ENCODE results near the gene LTBP4.
"Not testable (repeated sequence)": the region's sequence is repeated elsewhere in the genome, so short reads cannot be mapped to it uniquely, and the experiment has no call there.

The LTBP4 gene

DNA sequence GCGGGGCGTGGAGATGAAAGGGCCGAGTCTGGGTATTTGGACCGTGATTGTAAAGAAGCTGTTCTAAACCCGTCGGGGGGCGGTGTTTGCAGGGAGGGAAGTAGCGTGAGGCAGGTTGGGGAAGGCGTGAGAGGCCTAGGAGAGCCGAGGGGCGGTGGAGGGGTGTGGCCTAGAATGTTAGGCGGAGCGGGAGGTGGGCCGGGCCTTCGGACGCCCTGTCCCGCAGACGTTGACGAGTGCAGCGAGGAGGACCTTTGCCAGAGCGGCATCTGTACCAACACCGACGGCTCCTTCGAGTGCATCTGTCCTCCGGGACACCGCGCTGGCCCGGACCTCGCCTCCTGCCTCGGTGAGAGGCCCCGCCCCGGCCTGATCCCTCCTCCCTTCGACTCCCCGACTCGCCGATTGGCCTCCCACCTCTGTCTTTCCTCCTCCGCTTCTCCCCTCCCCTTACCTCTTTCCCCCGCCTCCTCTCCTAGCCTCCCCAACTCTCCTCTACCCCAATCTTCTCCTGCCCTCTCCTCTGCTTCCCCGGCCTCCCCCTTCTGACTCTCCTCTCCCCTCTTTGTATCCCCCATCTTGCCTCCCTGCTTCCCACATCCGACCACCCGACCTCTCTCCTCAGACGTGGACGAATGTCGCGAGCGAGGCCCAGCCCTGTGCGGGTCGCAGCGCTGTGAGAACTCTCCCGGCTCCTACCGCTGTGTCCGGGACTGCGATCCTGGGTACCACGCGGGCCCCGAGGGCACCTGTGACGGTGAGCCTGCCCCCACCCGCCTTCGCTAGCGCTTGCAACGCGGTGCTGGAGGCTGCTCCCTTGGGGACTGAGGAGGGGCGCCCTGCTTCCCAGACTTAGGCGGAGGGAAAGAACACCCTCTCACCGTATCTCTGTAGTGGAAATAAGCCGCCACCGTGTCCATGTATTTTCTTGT is 12.8 kb downstream of the LTBP4 start:
- peak; percentile 82 for DNase-seq

DNA sequence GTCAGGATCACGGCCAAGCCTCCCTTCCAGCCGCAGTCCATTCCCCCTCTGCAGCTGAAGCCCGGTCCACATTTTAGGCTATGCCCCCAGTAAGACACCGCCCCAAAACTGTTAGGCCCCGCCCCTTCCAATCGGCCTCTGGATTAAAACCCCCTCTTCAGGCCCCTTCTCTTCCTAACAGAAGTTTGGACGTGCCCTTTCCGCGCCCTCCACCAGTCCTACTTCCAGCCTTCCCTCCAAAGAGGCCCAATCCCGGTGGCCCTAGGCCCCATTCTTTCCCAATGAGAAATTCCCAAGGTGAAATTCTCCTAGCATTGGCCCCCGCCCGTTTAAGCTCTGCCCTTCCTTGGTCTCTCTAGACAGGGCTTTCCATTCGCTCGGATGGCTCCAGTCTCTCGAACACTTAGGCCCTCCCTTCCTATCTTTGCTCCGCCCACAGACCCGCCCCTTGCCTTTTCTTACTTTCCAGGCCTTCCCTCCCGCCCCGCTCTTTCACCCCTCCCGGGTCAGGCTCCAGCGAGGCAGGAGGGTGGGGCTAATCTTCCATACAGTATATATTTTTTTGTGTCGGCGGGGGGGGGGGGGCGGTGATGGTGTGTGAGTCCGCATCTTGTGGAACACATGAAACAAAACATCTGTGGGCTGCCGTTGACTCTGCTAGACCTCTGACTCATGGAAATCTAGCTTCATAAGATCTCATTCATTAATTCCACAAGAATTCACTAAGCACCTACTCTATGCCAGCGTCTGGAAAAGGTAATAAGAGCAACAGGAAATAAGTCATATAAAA is 13.6 kb downstream of the LTBP4 start:
- DNase-seq: peak; percentile 68

DNA sequence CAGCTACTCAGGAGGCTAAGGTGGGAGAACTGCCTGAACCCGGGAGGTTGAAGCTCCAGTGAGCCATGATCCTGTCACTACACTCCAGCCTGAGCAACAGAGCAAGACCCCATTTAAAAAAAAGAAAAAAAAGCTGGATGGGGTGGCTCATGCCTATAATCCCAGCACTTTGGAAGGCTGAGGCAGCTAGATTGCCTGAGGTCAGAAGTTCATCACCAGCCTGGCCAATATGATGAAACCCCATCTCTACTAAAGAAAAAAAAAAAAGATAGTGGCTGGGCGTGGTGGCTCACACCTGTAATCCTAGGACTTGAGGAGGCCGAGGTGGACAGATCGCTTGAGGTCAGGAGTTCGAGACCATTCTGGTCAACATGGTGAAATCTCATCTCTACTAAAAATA is 15.0 kb downstream of the LTBP4 start:
- no peak for DNase-seq

DNA sequence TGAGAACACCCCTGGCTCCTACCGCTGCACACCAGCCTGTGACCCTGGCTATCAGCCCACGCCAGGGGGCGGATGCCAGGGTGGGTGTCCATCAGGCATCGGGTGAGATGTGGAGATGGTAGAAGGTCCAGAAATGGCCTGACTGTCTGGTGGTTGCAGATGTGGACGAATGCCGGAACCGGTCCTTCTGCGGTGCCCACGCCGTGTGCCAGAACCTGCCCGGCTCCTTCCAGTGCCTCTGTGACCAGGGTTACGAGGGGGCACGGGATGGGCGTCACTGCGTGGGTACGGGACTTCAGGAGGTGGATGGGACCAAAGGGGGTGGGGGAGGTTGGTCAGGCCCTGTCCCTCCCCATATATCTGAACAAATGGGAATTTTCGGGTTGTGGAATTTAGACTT is 15.8 kb downstream of the LTBP4 start:
- no peak for DNase-seq

DNA sequence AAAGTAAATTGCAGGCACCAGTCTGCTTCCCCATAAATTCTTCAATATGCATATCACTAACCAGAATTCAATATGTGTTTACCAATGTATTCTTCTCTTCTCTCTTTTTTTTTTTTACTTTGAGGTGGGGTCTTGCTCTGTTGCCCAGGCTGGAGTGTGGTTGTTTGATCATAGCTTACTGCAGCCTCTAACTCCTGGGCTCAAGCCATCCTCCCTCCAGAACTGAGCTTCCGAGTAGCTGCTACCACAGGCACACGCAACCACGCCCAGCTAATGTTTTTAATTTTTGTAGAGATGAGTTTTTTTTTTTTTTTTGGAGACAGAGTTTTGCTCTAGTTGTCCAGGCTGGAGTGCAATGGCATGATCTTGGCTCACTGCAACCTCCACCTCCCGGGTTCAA is 16.8 kb downstream of the LTBP4 start:
- DNase-seq: no peak

DNA sequence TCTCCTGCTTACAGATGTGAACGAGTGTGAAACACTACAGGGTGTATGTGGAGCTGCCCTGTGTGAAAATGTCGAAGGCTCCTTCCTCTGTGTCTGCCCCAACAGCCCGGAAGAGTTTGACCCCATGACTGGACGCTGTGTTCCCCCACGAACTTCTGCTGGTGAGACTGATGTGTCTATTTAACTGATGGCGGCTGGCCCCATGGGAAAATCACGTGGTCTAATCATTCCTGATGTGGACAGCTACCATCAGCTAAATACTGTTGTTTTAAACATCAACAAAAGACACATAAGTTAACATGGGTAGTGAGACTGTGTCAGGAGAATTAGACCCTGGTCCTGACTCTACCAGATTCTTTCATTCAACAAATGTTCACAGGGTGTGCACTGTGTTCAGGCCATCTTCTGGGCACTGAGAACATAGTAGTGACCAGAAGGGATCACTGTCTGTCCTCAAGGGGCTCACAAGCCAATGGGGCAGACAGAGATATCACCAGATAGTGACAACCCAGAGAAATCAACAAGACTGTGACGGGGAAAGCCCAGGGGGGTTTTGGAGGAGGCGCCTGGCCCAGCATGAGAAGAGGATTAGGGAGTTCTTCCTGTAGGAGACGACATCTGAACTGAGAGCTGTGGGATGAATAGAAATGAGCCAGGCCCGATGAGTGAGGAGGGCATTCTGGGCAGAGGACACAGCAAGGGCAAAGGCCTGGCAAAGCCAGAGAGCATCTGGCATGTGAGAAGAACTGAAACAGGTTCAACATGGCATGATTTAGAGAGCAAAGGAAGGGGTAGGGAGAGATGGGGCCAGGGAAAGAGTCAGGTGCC is 18.4 kb downstream of the LTBP4 start:
- DNase-seq: no peak

DNA sequence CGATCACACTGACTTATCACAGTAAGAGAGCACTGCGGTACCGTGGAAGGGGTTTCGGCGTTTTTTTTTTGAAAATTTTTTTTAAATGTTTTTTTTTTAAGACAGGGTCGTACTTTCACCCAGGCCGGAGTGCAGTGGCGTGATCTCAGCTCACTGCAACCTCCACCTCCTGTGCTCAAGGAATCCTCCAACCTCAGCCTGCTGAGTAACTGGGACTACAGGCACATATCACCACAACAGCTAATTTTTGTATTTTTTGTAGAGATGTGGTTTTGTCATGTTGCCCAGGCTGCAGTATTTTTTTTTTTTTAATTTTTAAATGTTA is 19.0 kb downstream of the LTBP4 start:
- no peak for DNase-seq

DNA sequence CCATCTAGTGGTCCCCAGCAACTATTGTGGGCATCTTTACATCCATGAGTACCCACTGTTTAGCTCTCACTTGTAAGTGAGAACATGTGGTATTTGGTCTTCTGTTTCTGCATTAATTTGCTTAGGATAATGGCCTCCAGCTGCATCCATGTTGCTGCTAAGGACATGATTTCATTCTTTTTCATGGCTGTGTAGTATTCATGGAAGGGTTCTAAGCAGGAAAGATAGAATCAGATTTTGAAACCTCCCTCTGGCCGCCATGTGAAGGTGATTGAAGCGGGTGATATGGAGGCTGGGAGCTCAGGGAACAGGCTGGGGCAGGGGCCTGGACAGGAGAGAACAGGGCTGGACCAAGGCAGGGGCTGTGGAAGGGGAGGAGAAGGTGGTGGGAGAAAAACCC is 20.1 kb downstream of the LTBP4 start:
- no peak for DNase-seq

DNA sequence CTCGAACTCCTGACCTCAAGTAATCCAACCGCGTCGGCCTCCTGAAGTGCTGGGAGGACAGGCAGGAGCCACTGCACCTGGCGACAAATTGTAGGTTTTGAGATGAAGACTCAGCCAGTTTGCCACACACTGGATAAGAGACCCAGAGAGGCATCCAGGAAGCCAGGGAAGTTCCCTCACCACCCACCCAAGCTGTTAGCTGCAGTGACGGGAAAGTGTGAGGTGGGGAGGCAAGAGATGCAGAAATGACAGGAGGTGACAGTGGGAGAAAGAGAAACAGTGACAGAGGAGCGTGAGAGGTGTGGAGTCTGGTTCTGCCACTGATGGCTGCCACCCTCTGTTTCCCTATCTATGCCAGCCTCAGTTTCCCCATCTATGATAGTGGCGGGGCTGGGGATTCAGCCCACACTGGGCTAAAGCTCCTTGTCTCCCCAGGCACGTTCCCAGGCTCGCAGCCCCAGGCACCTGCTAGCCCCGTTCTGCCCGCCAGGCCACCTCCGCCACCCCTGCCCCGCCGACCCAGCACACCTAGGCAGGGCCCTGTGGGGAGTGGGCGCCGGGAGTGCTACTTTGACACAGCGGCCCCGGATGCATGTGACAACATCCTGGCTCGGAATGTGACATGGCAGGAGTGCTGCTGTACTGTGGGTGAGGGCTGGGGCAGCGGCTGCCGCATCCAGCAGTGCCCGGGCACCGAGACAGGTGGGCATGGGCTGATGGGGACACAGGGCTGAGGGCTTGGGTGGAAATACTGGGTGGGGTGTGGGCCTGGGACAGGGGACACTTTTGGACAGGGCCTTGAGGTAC is 21.0 kb downstream of the LTBP4 start:
- DNase-seq: no peak

DNA sequence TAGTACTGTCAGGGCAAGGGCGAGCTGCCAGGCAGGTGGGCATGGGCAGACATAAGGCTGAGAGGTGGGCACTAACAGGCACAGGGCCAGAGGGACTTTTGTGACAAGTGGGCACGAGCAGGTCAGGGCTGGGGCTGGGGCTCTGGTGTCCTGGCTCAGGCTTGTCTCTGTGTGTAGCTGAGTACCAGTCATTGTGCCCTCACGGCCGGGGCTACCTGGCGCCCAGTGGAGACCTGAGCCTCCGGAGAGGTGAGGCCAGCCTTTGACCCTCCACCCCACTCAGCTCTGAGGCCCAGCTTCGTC is 21.6 kb downstream of the LTBP4 start:
- no peak for DNase-seq

DNA sequence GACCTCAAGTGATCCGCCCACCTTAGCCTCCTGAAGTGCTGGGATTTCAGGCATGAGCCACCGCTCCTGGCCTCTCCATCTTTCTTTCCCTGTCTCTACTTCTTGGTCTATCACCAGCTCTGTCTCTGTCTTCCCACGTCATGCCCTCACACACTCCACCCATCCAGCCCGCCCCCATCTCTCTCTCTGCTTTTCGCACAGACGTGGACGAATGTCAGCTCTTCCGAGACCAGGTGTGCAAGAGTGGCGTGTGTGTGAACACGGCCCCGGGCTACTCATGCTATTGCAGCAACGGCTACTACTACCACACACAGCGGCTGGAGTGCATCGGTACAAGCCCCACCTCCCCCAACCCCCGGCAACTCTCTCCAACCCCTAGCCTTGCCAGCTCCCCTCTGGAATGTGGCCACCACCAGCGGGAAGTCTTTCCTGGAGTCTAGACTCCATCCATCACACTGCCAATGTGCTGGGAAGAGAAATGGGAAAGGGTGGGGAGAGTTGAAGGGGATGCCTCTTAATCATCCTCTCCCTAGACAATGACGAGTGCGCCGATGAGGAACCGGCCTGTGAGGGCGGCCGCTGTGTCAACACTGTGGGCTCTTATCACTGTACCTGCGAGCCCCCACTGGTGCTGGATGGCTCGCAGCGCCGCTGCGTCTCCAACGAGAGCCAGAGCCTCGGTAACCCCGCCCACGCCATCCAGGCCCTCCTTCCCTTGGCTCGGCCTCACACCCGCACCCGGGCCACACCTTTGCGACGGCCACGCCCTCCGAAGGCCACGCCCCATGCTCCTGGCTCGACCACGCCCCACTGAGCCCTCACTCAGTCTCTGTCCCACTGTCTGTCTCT is 22.5 kb downstream of the LTBP4 start:
- DNase-seq: no peak

DNA sequence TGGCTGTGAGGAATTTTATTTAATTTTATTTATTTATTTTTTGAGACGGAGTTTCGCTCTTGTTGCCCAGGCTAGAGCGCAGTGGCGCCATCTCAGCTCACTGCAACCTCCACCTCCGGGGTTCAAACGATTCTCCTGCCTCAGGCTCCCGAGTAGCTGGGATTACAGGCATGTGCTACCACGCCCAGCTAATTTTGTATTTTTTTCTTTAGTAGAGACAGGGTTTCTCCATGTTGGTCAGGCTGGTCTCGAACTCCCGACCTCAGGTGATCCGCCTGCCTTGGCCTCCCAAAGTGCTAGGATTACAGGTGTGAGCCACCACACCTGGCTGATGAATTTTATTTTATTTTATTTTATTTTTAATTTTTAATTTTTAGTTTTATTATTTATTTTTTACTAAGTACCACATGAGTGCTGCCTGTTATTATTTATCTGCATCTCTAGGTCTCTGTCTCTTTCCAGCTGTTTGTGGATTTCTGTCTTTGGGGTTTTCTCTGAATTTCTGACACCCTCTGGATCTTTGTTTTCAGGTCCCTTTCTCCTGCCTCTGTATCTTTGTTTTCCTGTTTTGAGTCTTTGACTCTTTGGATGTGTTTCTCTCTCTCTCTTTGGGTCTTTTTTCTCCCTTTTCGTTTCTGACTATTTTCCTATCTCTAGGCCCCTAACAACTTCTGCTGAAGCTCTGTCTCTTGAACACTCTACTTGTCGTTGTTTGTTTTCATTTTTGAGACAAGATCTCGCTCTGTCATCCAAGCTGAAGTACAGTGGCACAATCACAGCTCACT is 23.4 kb downstream of the LTBP4 start:
- not testable (repeated sequence) for DNase-seq

DNA sequence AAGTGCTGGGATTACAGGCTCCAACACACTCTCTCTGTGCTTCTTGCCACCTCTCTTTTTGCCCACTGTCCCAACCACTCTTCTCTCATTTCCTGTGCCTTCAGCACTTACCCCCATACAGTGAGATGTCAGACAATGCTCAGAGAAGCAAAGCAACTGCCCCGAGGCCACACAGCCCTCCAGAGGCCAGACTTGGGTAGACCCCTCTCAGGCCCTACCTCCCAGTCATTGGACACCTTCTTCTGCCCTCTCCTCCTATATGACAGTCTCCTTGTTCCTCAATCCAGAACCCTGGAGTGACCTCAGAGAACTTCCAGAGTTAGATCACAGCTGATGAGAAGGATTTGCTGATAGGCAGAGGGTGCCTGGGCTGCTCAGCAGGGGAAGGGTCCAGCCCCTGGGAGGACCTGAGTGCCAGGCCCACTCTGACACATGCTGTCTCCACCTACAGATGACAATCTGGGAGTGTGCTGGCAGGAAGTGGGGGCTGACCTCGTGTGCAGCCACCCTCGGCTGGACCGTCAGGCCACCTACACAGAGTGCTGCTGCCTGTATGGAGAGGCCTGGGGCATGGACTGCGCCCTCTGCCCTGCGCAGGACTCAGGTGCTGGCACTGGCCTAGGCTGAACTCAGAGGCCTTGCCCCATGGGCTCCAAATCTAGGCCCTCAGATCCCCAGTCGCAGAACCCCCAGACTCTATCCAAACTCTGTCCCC is 24.4 kb downstream of the LTBP4 start:
- DNase-seq: no peak

DNA sequence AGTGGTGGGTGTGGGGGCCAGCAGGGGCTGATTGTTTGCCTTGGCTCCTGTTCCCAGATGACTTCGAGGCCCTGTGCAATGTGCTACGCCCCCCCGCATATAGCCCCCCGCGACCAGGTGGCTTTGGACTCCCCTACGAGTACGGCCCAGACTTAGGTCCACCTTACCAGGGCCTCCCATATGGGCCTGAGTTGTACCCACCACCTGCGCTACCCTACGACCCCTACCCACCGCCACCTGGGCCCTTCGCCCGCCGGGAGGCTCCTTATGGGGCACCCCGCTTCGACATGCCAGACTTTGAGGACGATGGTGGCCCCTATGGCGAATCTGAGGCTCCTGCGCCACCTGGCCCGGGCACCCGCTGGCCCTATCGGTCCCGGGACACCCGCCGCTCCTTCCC is 25.7 kb downstream of the LTBP4 start:
- no peak for DNase-seq

DNA sequence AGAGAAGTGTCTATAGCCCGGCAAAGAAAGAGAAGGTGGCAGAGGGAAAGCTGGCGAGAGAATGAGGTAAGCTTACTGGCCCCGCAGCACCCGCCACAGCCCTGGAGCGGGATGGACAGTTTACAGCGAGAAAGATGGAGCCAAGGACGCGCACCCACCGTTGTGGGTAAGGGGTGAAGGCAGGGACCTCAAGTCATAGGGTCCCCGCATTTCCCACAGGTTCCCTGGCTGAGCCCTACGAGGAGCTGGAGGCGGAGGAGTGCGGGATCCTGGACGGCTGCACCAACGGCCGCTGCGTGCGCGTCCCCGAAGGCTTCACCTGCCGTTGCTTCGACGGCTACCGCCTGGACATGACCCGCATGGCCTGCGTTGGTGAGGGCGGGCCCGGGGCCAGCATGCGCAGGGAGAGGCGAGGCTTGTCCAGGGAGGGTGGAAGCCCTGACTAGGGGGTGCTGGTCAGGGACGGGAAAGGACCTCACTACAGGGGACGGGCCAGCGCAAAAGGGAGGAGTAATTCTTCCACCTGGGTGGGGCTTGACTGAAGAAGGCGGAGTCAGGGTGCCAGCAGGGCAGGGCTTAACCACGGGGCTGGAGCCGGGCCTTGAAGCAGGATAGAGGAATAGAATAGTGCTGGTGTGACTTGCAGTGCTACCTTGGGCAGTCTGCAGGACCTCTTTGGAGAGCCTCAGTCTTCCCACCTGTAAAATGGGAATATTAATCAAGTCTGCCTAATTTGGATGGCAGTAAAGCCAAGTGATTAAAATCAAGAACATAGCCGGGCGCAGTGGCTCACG is 26.5 kb downstream of the LTBP4 start:
- DNase-seq: no peak

DNA sequence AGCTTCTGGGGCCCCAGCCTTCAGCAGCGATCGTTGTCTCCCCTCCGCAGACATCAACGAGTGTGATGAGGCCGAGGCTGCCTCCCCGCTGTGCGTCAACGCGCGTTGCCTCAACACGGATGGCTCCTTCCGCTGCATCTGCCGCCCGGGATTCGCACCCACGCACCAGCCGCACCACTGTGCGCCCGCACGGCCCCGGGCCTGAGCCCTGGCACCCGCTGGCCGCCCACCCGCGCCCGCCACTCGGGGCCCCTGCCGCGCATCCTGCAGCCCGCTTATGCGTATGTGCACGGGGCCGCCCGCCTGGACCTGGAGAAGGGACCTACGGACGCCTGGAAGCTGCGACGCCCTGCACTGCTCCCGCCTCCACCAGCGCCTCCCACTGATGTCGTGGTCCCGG is 28.2 kb downstream of the LTBP4 start:
- DNase-seq: no peak

DNA sequence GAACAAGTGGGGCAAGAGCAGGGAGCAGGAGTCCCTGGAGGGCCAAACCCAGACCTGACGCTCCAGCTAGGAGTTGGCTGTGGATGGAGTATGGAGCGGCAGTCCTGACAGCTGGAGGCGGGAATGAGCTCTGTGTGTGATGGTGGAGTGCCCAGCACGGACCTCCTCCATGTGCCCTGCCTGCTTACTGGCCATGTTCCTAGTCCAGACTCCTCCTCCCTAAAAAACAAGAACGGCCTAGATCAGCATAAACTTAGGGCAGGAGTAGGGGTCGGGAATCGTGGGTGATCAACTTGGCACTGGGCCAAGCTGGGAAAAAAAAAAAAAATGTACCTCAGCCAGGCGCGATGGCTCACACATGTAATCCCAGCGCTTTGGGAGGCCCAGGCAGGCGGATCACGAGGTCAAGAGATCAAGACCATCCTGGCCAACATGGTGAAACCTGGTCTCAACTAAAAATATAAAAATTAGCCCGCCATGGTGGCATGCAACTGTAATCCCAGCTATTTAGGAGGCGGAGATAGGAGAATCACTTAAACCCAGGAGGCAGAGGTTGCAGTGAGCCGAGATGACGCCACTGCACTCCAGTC is 29.5 kb downstream of the LTBP4 start:
- DNase-seq: no peak

DNA sequence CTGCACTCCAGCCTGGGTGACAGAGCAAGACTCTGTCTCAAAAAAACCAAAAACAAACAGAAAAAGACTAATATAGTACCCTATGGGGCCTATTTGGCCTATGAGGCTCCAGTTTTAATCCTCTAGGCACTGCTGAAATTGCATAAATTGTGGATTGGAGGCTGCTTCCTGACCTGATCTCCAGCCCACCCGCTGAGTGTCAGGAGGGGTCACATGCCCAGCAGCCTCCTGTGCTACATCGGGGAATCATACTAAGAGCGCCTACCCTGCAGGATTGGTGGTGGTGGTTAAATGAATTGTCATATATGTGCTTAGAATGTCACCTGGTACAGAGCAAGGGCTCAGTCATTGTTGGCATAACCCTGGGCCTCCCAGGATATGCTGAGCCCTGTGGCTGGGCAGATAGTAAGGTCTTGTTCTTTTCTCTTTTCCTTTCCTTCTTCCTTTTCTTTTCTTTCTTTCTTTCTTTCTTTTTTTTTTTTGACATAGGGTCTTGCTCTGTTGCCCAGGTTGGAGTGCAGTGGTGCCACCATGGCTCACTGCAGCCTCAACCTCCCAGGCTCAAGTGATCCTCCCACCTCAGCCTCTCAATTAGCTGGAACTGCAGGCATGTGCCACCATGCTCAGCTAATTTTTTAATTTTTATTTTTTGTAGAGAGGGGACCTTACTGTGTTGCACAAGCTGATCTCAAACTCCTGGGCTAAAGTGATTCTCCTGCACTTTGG is 31.3 kb downstream of the LTBP4 start:
- no peak for DNase-seq
